Stimulated activated CD8-positive, alpha-beta memory T cell treated with anti-CD3 and anti-CD28 coated beads, Interleukin-7, amount 100 ng/mL, for 24 hours (primary cell): Measurements from ENCODE around the gene SLA2.
A peak's percentile ranks its signal among the peaks of the same experiment; 100 is the strongest.
"Not testable (repeated sequence)": the region's sequence is repeated elsewhere in the genome, so short reads cannot be mapped to it uniquely, and the experiment has no call there.

Experiments
- DNase-seq: peaks from one replicate; pipeline ENCODE4 v3.0.0-alpha.2; 2020; ENCODE audit warnings: low read depth

Gene SLA2

GRCh38 chr20:36645353-36645752 lies 643 bp downstream of the SLA2 start:
- DNase-seq, result no peak

GRCh38 chr20:36644706-36645095 lies 1.3 kb downstream of the SLA2 start:
- DNase-seq, result no peak

- peak; percentile 38 for DNase-seq
Measured at GRCh38 chr20:36644032-36644705, 1.8 kb downstream of the SLA2 start.

- no peak for DNase-seq
Measured at GRCh38 chr20:36642136-36642535, 3.9 kb downstream of the SLA2 start.

- no peak for DNase-seq
Measured at GRCh38 chr20:36641506-36641843, 4.5 kb downstream of the SLA2 start.

- DNase-seq, result not testable (repeated sequence)
Measured at GRCh38 chr20:36638876-36639400, 7.1 kb downstream of the SLA2 start.

DNA sequence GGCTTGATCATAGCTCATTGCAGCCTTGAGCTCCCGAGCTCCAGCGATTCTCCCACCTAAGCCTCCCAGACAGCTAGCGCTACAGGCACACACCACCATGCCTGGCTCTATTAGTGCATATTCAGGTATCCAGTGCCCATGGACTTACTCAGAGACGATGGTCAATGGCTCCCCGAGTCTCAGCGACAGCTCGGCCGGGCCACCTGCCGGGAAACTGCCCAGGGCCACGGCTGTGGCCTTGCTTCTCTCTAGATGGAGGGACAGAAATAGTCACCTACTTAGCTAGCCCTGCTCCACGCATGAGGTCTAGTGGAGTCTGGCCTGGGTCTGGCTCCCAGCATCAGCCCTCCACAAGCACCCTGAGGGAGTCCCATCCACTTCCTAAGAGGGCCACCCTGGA lies 11.7 kb downstream of the SLA2 start:
- DNase-seq, result no peak

DNA sequence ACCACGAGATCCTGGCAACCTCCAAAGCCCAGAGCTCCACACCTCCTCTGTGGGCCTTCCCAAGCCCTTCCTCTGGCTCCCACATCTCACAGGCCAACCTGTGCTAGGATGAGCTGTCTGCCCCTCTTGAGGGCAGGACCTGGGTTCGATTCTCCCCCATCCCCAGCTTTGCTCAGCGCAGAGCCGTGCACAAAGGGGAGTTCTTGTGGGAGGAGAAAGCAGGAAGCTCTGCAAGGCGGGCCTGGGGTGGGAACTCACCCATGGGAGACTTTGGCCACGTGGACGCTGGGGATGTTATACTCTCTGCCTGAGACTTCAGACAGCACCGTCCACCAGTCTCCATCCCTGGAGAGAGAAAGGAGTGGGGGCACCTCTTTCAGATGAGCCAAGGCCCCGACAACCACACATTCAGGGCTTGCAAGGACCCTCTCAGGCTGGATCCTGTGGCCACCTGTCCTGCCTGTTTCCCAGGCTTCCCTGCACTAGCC lies 12.7 kb downstream of the SLA2 start:
- no peak for DNase-seq

DNA sequence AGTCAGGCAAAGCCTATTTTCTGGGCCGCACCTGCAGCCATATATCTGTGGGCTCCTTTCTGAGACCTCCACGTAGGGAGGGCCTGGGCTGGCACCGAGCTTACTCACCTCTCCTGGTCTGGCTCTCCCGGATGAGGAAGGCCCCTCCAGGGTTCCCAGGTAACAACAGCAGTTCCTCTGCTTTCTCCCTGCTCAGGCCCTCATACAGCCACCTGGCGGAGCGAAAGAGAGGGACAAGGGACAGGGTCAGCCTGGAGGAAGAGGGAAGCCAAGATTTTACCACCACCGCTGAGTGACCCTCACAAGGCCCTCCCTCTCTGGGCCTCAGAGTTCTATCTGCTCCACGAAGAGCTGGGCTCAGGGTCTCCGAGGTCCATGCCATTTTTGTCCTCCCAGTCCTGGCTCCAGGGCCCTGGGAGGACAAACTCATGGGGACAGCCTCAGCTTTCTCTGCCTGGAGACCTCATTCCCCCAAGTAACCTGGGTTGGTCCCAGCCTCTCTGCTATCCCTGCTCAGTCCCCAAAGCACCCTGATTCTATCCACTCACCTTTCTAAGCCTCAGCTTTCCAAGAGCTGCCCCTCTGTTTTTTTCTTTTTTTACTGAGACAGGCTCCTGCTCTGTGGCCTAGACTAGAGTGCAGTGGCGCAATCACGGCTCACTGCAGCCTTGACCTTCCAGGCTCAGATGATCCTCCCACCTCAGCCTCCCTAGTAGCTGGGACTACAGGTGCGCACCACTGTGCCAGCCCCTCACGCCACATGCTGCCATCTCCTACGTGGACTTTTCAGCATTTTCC lies 13.3 kb downstream of the SLA2 start:
- DNase-seq, result no peak

GRCh38 chr20:36632147-36632486 lies 13.9 kb downstream of the SLA2 start:
- no peak for DNase-seq

- DNase-seq, result no peak
Measured at GRCh38 chr20:36631646-36632045, 14.3 kb downstream of the SLA2 start.

DNA sequence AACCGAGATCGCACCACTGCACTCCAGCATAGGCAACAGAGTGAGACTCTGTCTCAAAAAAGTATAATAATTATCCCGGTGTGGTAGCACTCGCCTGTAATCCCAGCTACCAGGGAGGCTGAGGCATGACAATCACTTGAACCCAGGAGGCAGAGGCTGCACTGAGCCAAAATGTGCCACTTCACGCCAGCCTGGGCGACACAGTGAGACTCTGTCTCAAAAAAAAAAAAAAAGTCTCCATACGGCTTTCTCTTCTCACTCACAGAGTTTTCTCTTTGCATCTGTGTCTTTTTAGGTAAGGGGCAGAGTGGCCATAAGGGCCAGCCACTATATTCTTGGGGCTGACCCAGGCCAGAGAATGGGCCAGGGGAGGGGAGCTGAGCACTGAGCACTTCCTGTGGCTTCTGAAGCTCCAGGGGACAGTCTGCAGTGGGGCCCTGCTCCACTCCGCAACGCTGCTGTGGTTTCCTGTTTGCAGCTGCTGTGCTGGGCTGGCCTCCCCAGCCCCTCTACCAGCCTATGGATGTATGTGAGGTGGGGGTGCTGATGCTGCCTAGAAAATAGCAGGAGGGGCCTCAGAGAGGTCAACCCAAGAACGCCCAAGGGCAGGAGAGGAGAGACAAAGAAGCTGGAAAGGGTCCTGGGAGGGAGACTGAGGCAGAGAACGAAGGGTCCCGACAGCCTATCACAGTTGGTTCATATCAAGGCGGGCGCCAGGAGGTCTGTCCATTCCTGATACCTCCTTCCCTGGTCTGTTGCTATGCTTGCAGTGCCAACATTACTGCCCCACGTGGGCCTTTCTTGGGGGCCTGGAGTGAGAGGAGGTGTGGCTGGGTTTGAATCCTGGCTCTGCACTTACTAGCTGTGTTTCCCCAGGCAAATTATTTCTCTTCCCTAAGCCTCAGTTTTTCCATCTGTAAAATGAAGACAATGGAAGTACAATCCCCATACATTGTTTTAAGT lies 16.0 kb downstream of the SLA2 start:
- DNase-seq, result no peak

GRCh38 chr20:36628076-36628475 lies 17.9 kb downstream of the SLA2 start:
- DNase-seq, result no peak

DNA sequence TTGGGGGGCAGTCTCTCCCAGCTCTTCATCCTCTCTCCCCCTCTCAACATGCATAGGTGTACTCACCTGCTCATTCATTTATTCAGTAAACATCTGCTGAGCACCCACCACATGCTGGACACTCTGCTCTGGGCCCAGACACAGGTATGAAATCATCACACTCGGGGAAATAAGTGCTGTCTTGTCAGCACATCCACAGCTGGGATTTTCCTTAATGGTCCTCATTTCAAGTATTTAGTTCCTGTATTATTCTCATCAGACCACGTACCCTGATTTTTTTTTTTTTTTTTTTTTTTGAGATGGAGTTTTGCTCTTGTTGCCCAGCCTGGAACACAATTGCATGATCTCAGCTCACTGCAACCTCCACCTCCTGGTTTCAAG lies 21.1 kb downstream of the SLA2 start:
- no peak for DNase-seq

DNA sequence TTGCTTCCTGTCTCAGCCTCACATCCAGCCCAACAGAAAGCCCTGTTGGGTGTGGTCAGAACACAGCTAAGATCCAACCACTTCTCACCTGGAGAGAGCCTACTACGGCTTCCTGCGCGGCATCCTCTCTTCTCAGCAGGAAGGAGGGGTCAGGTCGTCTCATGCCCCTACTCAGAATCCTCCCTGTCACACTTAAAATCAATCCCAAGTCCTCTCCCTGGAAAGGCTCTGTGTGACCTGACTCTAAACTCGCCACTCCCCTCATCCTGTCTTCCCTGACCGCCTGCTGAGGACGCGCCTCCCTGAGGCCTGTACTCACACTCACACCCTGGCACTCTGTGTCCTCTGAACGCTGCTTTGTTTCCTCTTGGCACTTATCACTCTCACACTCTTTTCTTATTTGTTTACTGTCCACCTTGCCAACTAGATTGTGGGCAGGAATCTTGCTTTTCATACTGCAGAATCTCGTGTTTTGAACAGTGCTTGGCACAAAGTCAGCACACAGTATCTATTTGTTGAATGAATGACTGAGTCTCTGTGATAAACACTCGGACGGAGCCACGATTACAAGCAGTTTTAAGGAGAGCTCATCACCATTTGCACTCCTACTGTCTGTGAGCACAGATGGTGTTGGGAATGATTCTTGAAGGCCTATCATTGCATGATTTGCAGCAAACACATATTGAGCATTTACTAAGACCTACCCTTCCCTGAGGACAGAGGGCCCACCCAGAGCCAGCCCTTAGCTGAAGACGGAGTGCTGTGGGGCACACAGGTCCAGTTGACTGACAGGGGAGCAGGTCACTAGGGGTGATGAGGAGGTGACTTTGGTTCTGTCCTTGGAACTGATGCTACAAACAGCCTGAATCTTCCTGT lies 21.7 kb downstream of the SLA2 start:
- no peak for DNase-seq

DNA sequence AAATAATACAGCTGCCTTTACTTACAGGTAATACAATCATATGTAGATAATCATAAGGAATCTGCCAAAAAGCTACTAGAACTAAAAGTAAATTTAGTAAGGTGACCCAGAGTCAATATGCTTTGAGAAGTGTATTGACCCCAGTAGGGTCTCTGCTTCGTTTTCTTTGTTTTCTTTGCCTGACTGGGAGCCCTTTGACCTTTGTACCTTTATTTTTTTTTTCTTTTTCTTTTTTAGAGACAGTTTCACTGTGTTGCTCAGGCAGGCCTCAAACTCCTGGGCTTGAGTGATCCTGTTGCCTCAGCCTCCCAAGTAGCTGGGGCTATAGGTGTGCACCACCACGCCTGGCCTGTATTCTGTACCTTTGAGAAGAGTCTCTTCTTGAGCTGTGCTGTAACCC lies 22.6 kb downstream of the SLA2 start:
- DNase-seq, result no peak

- no peak for DNase-seq
Measured at GRCh38 chr20:36620917-36621316, 25.1 kb downstream of the SLA2 start.

DNA sequence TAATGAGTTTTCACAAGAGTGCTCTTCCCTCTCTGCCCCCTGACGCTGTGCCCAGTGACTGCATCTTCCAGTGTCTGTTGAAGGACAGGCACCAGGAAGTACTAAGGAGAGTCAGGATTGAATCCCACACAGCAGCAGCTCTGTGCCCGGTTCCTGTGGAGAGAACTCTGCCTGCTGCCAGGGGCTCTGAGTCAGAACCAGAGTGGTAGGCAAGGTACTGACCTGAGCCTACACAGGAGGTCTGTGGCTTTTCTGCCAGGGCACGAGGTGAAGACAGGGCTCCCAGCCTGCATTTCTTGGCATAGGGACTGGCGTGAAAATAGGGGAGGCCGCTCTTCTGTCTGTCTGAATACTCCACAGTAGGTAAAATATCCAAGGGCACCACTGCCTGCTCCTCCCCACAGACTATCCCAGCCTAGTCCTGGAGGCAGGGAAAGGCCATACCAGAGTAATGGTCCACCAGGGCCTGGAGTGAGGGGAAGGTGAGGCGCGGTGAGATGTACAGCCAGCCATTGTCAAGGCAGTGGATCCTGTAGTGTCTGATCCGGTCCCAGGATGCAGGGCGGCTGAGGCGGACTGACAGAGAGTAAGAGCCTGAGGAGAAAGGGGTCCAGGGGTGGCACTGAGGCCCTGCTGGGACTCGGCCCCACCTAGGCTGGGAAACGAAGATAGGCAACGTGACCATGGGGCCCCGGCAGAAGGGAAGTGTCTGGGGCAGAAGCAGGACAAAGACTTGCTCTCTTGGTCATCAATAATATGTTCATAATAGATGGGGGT lies 31.0 kb downstream of the SLA2 start:
- no peak for DNase-seq

DNA sequence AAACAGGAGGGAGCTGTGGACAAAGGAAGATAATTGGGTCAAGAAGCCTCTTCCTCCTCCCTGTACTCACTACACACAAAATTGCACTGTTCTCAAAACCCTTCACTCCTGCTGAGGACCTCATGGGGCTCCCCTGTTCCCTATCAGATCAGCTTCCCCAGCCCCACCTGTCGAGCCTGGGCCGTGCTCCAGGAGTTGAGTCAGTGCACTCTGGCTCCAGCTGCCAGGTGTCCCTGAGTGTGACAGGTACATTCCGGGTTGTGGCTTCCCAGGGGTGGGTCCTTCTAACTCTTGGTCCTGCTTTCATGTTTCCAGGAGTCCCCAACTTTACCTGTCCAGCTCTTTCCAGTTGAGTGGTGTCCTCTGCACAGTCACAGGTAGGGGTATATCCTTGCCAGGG lies 32.0 kb downstream of the SLA2 start:
- DNase-seq, result no peak

- DNase-seq, result no peak
Measured at GRCh38 chr20:36611625-36612024, 34.4 kb downstream of the SLA2 start.

DNA sequence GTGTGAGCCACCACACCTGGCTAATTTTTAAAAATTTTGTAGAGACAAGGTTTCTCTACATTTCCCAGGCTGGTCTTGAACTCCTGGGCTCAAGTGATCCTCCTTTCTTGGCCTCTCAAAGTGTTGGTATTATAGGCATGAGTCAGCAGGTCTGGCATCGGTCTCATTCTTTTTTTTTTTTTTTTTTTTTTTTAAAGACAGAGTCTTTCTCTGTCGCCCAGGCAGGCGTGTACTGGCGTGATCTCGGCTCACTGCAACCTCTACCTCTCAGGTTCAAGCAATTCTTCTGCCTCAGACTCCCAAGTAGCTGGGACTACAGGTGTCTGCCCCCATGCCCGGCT lies 37.6 kb downstream of the SLA2 start:
- DNase-seq, result not testable (repeated sequence)
